ENCODE measurements around the gene CRIP2. TPM values are rescaled to one million over a fixed set of nuclear protein-coding genes. Genes with fewer than 3 reads are reported as not detected.

Gene CRIP2
- total RNA-seq, 1 donor from 2014 or later = 186 TPM

DNA sequence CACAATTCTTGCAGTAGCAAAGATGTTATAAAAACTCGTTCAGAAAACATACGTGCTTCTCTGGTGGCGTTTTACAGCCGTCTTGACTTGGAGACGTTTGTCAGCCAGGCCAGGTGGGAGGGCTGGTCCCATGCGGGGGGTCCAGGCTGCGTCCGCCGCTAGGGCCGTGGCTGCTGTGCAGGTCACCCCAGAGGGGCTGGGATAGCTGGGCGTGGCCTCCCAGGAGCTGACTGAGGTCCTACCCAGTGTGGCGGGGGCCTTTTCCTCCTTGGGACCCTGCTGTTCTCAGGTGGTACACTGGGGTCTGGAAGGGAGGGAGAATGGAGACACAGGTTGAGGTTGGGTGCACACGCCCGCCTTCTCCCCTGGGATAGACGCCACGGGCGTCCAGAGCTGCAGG is 29.8 kb upstream of the CRIP2 start:
- DNase-seq (ENCODE audit: low spot score) = no peak

- no peak for DNase-seq (ENCODE audit: low spot score)
Observed at GRCh38 chr14:105445290-105445689, 29.3 kb upstream of the CRIP2 start.

DNA sequence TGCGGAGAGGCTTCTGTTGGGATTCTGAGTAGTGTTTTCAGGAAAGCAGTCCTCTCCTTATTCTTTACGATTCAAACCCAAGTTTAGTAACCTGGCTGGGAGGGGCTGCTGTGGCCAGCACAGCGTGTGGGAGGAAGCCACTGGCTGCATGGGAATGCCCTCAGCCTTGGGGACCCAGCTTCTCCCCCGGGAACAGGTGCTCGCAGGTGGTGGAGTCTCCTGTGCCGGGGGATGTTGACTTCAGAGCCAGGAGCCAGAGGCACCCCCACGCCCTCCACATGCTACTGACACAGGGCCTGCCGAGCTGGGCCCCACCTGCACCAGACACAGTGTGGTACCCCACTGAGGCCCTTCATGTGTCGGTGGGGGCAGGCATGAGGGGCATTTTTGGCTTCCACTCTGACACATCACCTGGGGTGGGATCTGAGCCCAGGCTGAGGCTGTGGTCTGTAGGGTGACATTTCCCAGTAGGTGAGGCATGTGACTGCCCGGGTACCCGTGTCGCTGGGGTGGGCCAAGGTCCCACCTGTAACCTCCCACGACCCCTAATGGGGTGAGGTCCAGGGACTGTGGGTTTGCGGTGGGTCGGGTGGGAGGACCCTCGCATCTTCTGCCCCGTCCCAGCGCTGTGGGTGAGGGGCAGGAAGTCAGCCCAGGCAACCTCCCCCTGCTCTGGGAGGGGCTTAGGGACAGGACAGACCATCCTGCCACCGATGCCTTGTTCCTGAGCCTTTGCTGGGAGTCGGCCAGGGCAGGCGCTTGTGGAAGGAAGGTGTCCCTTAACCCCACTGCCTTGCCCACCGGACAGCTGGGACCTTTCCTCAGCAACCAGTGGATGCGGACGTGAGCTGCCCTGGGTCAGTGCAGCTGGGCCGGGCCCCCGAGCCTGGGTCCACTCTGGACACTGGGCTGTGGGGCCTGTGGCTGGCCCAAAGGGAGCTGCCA is 28.4 kb upstream of the CRIP2 start:
- DNase-seq (ENCODE audit: low spot score) = no peak

DNA sequence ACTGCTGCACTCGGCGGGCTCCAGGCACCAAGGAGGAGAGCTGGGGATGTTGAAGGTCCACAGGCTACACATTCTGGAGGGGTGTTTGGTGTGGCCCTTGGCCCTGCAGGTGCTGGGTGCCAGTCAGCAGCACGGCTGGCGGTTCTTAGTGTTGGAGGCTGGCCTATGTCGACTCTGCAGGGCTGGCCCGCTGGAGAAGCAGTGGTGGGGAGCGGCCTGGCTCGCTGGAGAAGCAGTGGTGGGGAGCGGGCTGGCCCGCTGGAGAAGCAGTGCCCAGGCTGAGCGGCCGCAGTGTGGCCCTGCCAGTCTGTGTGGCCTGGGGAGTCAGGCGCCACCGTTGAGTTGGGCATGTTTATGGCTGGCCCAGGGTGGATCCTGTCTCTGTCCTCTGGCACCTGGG is 27.6 kb upstream of the CRIP2 start:
- DNase-seq (ENCODE audit: low spot score) = no peak

DNA sequence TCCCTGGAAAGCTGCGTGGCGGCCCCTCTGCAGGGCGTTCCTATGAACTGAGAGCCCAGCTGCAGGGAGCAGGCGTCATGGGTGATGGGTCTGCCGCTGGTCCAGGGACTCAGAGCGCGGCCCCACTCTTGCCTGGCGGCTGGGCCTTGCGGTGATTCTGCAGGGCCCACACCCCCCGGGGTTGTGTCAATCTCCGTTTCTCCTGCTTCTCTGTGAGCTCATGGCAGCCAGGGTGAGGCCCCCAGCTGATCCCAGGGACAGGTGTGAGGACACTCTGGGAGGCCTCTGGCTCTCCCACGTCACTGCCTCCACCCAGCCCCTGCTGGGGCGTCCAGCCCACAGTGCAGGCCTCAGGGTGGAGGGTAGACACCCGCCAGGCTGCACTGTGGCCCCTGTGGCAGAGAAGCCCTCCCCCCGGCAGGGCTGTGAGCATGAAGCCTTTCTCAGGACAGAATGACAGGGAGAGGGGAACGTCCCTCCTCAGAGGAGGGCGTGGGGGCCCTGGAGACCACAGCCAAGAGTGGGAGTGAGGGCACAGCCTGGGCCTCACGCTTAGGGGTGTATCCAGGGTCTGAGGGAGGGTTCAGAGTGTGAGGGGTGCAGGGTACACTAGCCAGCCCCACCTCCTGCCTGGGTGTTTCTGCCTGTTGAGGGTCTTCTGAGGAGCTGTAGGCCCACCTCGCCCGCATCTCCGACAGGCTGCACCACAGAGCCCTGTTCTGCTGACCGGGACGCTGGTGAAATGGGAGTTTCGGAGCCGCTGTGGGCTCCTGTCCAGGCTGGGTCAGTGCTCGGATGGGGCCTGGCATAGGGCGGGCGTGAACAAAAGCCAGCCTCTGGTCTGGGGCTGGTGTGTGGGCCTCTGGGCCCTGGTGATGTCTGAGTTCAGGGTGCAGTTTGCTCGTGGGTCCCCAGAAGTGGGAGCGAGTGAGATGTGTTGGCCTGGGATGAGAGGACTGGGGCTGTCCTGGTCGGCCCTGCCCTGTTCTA is 26.7 kb upstream of the CRIP2 start:
- DNase-seq (ENCODE audit: low spot score) = no peak

- DNase-seq (ENCODE audit: low spot score) = peak; percentile 74
Observed at GRCh38 chr14:105448706-105449111, 25.9 kb upstream of the CRIP2 start.

DNA sequence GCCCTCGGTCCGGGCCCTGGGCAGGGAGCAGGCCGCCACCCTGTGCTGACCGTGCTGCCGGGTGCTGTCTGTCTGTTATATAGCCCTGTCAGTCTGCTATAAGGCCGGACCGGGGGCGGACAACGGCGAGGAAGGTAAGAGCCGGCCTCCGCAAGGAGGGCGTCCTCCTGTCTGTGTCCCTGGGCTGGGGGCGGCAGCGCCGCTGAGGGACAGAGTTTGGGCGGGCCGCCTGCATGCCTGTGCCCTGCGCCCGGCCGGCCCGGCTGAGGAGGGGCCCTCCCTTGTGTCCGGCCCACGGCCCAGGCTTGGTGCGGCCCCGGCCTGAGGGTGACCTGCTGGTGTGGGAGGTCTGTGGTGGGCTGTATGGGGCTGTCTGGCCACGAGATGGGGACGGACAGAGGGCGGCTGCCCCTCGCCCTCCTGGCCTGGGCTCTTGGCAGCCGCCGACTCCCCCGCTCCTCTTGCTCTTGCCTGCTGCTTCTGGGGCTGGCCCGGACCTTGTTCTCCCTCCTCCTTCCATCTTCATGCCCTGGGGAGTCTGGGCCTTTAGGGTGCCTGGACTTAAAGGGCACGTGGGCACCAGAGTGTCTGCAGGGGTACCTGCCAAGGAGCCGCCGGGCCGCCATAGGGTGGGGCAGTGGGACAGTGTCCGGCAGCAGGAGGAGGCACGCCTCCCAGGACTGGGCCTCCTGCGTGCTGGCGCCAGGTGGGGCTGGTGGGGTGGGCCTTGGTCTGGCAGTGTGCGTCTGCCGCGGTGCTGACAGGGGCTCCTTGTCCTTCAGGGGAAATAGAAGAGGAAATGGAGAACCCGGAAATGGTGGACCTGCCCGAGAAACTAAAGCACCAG is 25.1 kb upstream of the CRIP2 start:
- no peak for DNase-seq (ENCODE audit: low spot score)

DNA sequence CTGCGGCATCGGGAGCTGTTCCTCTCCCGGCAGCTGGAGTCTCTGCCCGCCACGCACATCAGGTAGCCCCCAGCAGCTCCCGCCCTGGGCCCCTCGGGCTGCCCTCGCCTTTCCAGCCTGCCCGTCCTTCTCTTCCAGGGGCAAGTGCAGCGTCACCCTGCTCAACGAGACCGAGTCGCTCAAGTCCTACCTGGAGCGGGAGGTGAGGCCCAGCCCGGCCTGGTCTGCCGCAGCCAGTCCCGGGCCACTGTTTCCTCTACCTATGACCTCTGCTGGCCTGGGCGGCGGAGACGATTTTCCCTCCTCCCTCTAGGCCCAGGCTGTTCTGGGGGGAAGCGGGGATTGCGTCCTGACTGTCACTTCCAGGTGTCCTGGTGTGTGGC is 24.5 kb upstream of the CRIP2 start:
- no peak for DNase-seq (ENCODE audit: low spot score)

GRCh38 chr14:105450864-105451720 is 23.5 kb upstream of the CRIP2 start:
- no peak for DNase-seq (ENCODE audit: low spot score)

- no peak for DNase-seq (ENCODE audit: low spot score)
Observed at GRCh38 chr14:105452963-105453362, 21.7 kb upstream of the CRIP2 start.

DNA sequence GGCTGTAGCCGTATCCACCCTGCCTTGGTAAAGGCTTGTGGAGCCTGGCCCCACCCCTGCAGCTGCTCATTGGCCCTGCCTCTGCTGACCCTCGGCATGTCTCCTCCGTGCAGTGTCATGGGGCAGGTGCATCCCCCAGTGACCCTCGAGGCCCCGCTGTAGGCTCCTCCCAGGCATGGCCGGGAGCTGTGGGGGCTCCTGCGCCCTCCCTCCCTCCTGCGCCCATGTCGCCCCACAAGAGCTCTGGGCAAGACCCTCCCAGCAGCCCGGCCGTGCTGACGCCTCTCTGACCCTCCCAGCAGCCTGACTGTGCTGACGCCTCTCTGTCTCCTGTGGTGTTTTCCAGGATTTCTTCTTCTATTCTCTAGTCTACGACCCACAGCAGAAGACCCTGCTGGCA is 20.8 kb upstream of the CRIP2 start:
- no peak for DNase-seq (ENCODE audit: low spot score)

- DNase-seq (ENCODE audit: low spot score) = no peak
Observed at GRCh38 chr14:105455086-105455640, 19.5 kb upstream of the CRIP2 start.

- DNase-seq (ENCODE audit: low spot score) = no peak
Observed at GRCh38 chr14:105455766-105456660, 18.6 kb upstream of the CRIP2 start.

DNA sequence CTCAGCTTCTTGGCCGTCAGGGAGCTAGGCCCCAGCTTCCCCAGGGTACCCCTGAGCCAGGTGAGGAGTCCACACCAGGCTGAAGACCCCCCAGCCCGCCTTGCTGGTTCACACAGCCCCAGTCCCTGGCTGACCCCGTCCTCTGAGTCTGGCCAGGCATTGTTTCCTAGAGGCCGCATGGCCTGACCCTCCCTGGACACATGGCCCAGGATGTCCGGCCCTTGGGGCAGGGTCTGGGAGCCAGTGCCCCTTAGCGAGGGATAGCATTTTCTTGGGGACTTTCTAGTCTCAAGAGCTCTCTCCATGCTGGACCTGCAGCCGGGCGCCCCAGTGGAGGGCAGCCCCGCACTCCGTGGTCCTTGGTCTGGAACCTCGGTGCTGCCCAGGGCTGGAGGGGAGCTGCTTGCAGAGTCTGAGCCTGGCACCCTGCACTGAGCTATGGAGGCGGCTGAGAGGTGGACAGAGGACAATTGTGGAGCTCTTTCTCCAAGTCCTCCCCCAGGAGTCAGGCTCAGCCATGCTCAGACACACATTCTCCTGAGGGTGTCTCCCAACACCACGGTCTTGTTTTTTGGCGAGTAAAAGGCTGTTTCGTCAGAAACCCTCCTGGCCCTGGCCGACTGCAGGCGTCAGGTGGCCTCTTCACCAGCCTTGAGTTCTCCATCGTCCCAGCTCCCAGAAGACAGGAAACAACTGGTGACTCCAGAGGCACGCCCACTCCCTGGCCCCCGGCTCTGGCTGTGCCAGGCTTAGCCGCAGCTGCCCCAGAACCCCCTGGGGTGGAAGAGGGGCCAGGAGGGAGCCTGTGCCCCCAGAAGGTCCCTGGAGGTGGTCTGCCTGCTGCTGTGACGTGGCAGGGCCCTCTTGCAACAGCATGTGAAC is 17.6 kb upstream of the CRIP2 start:
- DNase-seq (ENCODE audit: low spot score) = no peak

DNA sequence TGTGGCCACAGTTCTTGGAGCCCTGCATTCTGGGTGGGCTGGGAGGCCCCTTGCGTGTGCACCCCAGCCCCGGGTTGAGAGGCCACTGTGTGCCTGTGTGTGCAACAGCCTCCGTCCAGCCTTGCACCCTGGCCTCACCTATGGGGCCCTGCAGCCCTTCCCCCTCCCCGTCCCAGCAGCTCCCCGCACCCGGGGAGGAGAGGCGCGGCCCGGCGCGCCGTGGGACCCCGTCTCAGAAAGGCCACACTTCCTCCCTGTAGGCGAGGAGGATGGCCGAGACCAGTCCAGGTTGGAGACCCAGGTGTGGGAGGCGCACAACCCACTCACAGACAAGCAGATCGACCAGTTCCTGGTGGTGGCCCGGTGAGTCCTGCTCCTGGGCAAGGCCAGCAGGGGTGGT is 16.6 kb upstream of the CRIP2 start:
- no peak for DNase-seq (ENCODE audit: low spot score)

DNA sequence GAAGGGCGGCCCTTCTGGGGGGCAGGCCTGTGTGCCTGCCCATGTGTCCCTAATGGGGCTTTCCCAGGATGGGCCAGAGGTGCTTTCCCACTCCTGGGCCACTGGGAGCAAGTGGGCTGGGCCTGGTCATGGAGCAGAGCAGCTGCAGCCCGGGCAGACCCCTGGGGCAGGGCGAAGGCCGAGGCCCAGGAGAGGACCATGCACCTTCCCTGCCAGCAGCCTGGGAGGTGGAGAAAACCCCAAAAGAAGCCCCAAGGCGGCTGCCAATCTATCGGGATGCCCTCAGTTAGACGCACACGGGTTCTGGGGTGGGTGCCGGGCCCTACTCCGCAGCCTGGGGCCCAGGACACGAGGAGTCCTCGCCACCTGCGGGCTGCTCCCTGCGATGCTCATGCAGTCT is 16.1 kb upstream of the CRIP2 start:
- no peak for DNase-seq (ENCODE audit: low spot score)

GRCh38 chr14:105460116-105460515 is 14.5 kb upstream of the CRIP2 start:
- DNase-seq (ENCODE audit: low spot score) = no peak

GRCh38 chr14:105460616-105461015 is 14.0 kb upstream of the CRIP2 start:
- DNase-seq (ENCODE audit: low spot score) = no peak
